Right lobe of liver (tissue), 6 donors: ENCODE data around the gene PRICKLE1. TPM values are rescaled to one million over a fixed set of nuclear protein-coding genes. Genes with fewer than 3 reads are reported as not detected.

ENCODE experiments used
- ATAC-seq, 4 donors: fragments of 200-7000 bp; cut with Tn5 transposase; one replicate each; pipeline ENCODE4 v1.9.1; 2020; ENCODE audit warnings: mild to moderate bottlenecking in 4 of 4, moderate library complexity in 4 of 4
- DNase-seq, 3 donors: peaks; one replicate each; pipeline ENCODE4 v3.0.0-alpha.2; 2020
- H3K27ac ChIP-seq, 3 donors: fragments of 200-600 bp; one replicate each; pipeline ENCODE4 v1.8.0; 2022
- H3K27me3 ChIP-seq, 2 donors: fragments of 200-600 bp; one replicate each; pipeline ENCODE4 v1.8.0; 2022
- H3K36me3 ChIP-seq, 4 donors: fragments of 200-600 bp; sonication (generic) in 1 of 4; one replicate each; pipeline versions ENCODE4 v1.5.1 to v1.8.0; 2017 to 2022; ENCODE audit warnings: control low read depth in 1 of 4
- H3K4me1 ChIP-seq, 4 donors: fragments of 200-600 bp; sonication (generic) in 1 of 4; one replicate each; pipeline versions ENCODE4 v1.5.1 to v1.8.0; 2017 to 2022; ENCODE audit warnings: control low read depth in 1 of 4
- H3K4me3 ChIP-seq, 3 donors: fragments of 200-600 bp; one replicate each; pipeline ENCODE4 v1.8.0; 2022
- H3K9me3 ChIP-seq, 4 donors: fragments of 200-600 bp; sonication (generic) in 1 of 4; one replicate each; pipeline versions ENCODE4 v1.5.1 to v1.8.0; 2017 to 2022; ENCODE audit warnings: control low read depth in 1 of 4
- POLR2A ChIP-seq: fragments of 450-650 bp; IDR thresholded peaks from one replicate; pipeline ENCODE4 v1.6.1; 2017; ENCODE audit warnings: antibody characterized with exemption, mild to moderate bottlenecking
- WGBS: methylation state at CpG from one replicate; pipeline ENCODE4 v1.1.6; 2018; ENCODE audit warnings: low coverage, low lambda C conversion rate; ENCODE audit not compliant: insufficient coverage; ENCODE audit errors: missing lambda C conversion rate; 5-methylcytosine and 5-hydroxymethylcytosine counted together
- intact Hi-C, 2 donors: fragments of 100-400 bp; cut with DNase I; formaldehyde crosslinking; loops; one replicate each; pipeline versions ENCODE4 v1.11.2 to v1.14.1; 2022
- total RNA-seq, 6 experiments: library from RNA; depleted of rRNA in 2 of 6; stranded (reverse); fragments of >200 nt in 2 of 6; fragmentation: NEBNext Ultra II Directional in 3 of 6; extraction: Animal tissue kit (Norgen Biotek cat#: 25700) in 3 of 6; gene quantifications; one replicate each; pipeline versions ENCODE4 v1.1.0 to v1.2.4, GENCODE V29; 2016 to 2023
- TF ChIP-seq, protein P1 (sequence below), 4 donors: fragments of 200-600 bp in 3 of 4; fragments of 450-650 bp in 1 of 4; IDR thresholded peaks; one replicate each; pipeline versions ENCODE4 v1.5.1 to v1.8.0; 2016 to 2022; ENCODE audit warnings: antibody characterized with exemption in 4 of 4, mild to moderate bottlenecking in 2 of 4
- donor health status: DM: no; HTN: yes; CAD: no.
- donor health status: DM: no; HTN: no; CAD: no.
- donor health status: DM: no; HTN: no; CAD: no.
- donor health status: DM: no; HTN: yes; CAD: no.
- donor health status: DM: no; HTN: yes; CAD: no.

Gene PRICKLE1
- total RNA-seq, 6 experiments from 2014 or later, result 0.79 to 2.9 (median 1.1) TPM

GRCh38 chr12:42481368-42481767 lies 108.2 kb downstream of the PRICKLE1 start:
- Histone ChIP-seq H3K27ac (peak overlapping the region in 1 of 3 donors; percentile 67), H3K36me3 (no peaks in the 10 kb centered on the region), H3K4me3 (no peak overlapping the region), H3K4me1 (peaks cover 0 to 10% (median 0%) of the 10 kb centered on the region in 4 donors), H3K9me3 (no peaks in the 10 kb centered on the region), H3K27me3 (peaks cover 0 to 4% of the 10 kb centered on the region in 2 donors)
- intact Hi-C loops, result no loop called here
- ATAC-seq, result no peak
- TF ChIP-seq, protein P1, sequence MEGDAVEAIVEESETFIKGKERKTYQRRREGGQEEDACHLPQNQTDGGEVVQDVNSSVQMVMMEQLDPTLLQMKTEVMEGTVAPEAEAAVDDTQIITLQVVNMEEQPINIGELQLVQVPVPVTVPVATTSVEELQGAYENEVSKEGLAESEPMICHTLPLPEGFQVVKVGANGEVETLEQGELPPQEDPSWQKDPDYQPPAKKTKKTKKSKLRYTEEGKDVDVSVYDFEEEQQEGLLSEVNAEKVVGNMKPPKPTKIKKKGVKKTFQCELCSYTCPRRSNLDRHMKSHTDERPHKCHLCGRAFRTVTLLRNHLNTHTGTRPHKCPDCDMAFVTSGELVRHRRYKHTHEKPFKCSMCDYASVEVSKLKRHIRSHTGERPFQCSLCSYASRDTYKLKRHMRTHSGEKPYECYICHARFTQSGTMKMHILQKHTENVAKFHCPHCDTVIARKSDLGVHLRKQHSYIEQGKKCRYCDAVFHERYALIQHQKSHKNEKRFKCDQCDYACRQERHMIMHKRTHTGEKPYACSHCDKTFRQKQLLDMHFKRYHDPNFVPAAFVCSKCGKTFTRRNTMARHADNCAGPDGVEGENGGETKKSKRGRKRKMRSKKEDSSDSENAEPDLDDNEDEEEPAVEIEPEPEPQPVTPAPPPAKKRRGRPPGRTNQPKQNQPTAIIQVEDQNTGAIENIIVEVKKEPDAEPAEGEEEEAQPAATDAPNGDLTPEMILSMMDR (IDR thresholded peaks at IDR 0.05), result no peak
- no peak for TF ChIP-seq POLR2A
- no peak for DNase-seq
- 78% methylated on average over 1 of the region's 1 CpG for WGBS

GRCh38 chr12:42477941-42478340 lies 111.6 kb downstream of the PRICKLE1 start:
- DNase-seq (no peak), ATAC-seq (no peak)
- H3K27ac ChIP-seq, result no peak overlapping the region
- H3K36me3 ChIP-seq, result no peaks in the 10 kb centered on the region
- H3K4me1 ChIP-seq, result no peaks in the 10 kb centered on the region
- H3K4me3 ChIP-seq, result no peak overlapping the region
- TF ChIP-seq, protein P1 (IDR thresholded peaks at IDR 0.05), result no peak
- no peak for TF ChIP-seq POLR2A
- intact Hi-C loops, result no loop called here
- no peaks in the 10 kb centered on the region for H3K9me3 ChIP-seq
- H3K27me3 ChIP-seq, result no peaks in the 10 kb centered on the region
- WGBS, result 36% methylated on average over 1 of the region's 1 CpG

DNA sequence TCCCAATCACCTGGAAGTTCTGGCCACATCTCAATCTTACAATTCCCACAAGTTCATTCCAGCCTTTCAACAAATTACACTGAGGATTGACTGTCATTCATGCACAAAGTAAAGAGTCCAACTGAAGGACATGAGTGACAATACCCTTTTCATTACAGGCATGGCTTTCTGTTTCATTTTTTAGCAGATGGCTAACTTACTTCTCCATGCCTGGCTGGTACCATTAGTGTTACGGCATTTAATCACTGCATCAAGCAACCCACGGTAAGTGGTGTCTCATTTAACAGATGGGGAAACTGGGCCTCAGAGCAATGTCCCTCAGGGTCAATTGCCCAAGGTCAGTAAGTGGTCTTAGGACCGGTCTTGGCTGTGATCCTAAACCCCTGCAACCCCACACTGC lies 114.4 kb downstream of the PRICKLE1 start:
- Histone ChIP-seq H3K4me1 (no peaks in the 10 kb centered on the region), H3K9me3 (no peaks in the 10 kb centered on the region), H3K4me3 (no peak overlapping the region), H3K27ac (no peak overlapping the region), H3K27me3 (no peaks in the 10 kb centered on the region), H3K36me3 (no peaks in the 10 kb centered on the region)
- no peak for DNase-seq
- ATAC-seq, result no peak
- intact Hi-C loops, result no loop called here
- TF ChIP-seq, protein P1 (IDR thresholded peaks at IDR 0.05), result no peak
- no peak for TF ChIP-seq POLR2A
- 51% methylated on average over 3 of the region's 3 CpGs for WGBS

GRCh38 chr12:42474391-42474790 lies 115.2 kb downstream of the PRICKLE1 start:
- Histone ChIP-seq H3K27ac (no peak overlapping the region), H3K4me3 (no peak overlapping the region), H3K9me3 (no peaks in the 10 kb centered on the region), H3K36me3 (no peaks in the 10 kb centered on the region), H3K27me3 (no peaks in the 10 kb centered on the region), H3K4me1 (no peaks in the 10 kb centered on the region)
- ATAC-seq, result no peak
- DNase-seq, result no peak
- intact Hi-C loops, result no loop called here
- WGBS, result 59% methylated on average over 2 of the region's 2 CpGs
- TF ChIP-seq, protein P1 (IDR thresholded peaks at IDR 0.05), result no peak
- TF ChIP-seq POLR2A, result no peak

DNA sequence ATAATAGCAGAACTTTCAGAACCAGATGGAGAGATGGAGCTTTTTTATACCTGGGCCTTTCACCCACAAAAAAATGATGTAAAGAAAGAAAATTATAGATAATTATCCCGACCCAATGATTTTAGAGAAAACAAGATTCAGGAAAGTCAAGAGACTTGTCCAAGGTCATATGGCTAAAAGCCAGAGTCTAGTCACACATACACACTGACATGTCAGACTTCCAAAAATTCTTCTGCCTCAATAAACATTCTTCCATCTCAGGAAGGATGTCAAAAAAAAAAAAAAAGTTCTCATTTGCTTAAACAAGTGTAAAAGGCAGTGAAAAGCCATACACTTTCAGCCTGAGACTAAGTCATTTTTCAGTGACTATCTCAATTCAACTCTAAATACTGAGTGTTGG lies 116.0 kb downstream of the PRICKLE1 start:
- no peaks in the 10 kb centered on the region for H3K4me1 ChIP-seq
- H3K9me3 ChIP-seq, result no peaks in the 10 kb centered on the region
- ATAC-seq, result no peak
- H3K27me3 ChIP-seq, result no peaks in the 10 kb centered on the region
- intact Hi-C loops, result no loop called here
- TF ChIP-seq POLR2A, result no peak
- TF ChIP-seq, protein P1 (IDR thresholded peaks at IDR 0.05), result no peak
- no peak overlapping the region for H3K4me3 ChIP-seq
- no peak overlapping the region for H3K27ac ChIP-seq
- H3K36me3 ChIP-seq, result no peaks in the 10 kb centered on the region
- no peak for DNase-seq
- whole genome bisulfite sequencing, result 25% methylated on average over 1 of the region's 1 CpG
